Measurements from ENCODE around the gene SLAMF9.

Gene SLAMF9

GRCh38 chr1:159953536-159954515 lies at the start of gene SLAMF9:
SLAMF9 (minus strand) TSS chr1:159954237; CDS start chr1:159954137, 100 bp downstream.
- DNase-seq (ENCODE audit: low read depth in 2 of 2): no peak

- no peak for DNase-seq (ENCODE audit: low read depth in 2 of 2)
These were observed 47.4 kb upstream of the SLAMF9 start for GRCh38 chr1:160001440-160001839.

GRCh38 chr1:159999204-159999603 lies 45.2 kb upstream of the SLAMF9 start:
- DNase-seq (ENCODE audit: low read depth in 2 of 2): no peak

GRCh38 chr1:159996653-159997052 lies 42.6 kb upstream of the SLAMF9 start:
- DNase-seq (ENCODE audit: low read depth in 2 of 2): no peak

GRCh38 chr1:159994896-159995295 lies 40.9 kb upstream of the SLAMF9 start:
- no peak for DNase-seq (ENCODE audit: low read depth in 2 of 2)

- no peak for DNase-seq (ENCODE audit: low read depth in 2 of 2)
These were observed 39.9 kb upstream of the SLAMF9 start for GRCh38 chr1:159993911-159994310.

GRCh38 chr1:159992161-159992560 lies 38.1 kb upstream of the SLAMF9 start:
- no peak for DNase-seq (ENCODE audit: low read depth in 2 of 2)

- DNase-seq (ENCODE audit: low read depth in 2 of 2): no peak
These were observed 37.5 kb upstream of the SLAMF9 start for GRCh38 chr1:159991513-159991912.

GRCh38 chr1:159990005-159990404 lies 36.0 kb upstream of the SLAMF9 start:
- no peak for DNase-seq (ENCODE audit: low read depth in 2 of 2)

GRCh38 chr1:159989581-159989980 lies 35.5 kb upstream of the SLAMF9 start:
- DNase-seq (ENCODE audit: low read depth in 2 of 2): no peak

GRCh38 chr1:159988006-159988405 lies 34.0 kb upstream of the SLAMF9 start:
- DNase-seq (ENCODE audit: low read depth in 2 of 2): no peak

GRCh38 chr1:159987186-159987585 lies 33.1 kb upstream of the SLAMF9 start:
- no peak for DNase-seq (ENCODE audit: low read depth in 2 of 2)

- no peak for DNase-seq (ENCODE audit: low read depth in 2 of 2)
These were observed 32.5 kb upstream of the SLAMF9 start for GRCh38 chr1:159986531-159986930.

- no peak for DNase-seq (ENCODE audit: low read depth in 2 of 2)
These were observed 32.1 kb upstream of the SLAMF9 start for GRCh38 chr1:159986093-159986492.

GRCh38 chr1:159985473-159985872 lies 31.4 kb upstream of the SLAMF9 start:
- DNase-seq (ENCODE audit: low read depth in 2 of 2): no peak

- DNase-seq (ENCODE audit: low read depth in 2 of 2): no peak
These were observed 29.6 kb upstream of the SLAMF9 start for GRCh38 chr1:159983681-159984080.

GRCh38 chr1:159982280-159982679 lies 28.2 kb upstream of the SLAMF9 start:
- no peak for DNase-seq (ENCODE audit: low read depth in 2 of 2)

GRCh38 chr1:159981351-159982055 lies 27.5 kb upstream of the SLAMF9 start:
- no peak for DNase-seq (ENCODE audit: low read depth in 2 of 2)

- DNase-seq (ENCODE audit: low read depth in 2 of 2): no peak
These were observed 26.7 kb upstream of the SLAMF9 start for GRCh38 chr1:159980786-159981185.

GRCh38 chr1:159980076-159980475 lies 26.0 kb upstream of the SLAMF9 start:
- DNase-seq (ENCODE audit: low read depth in 2 of 2): no peak

- no peak for DNase-seq (ENCODE audit: low read depth in 2 of 2)
These were observed 25.2 kb upstream of the SLAMF9 start for GRCh38 chr1:159979257-159979656.

- DNase-seq (ENCODE audit: low read depth in 2 of 2): no peak
These were observed 24.0 kb upstream of the SLAMF9 start for GRCh38 chr1:159978107-159978398.

Data from stimulated activated CD8-positive, alpha-beta memory T cell treated with anti-CD3 and anti-CD28 coated beads, Interleukin-15, amount 100 ng/mL, for 48 hours (primary cell).